Stimulated activated CD4-positive, alpha-beta T cell treated with anti-CD3 and anti-CD28 coated beads, Interleukin-1b, Interleukin-23, amount 100 ng/mL, for 48 hours (primary cell): ENCODE measurements around the gene TMC3.
"Not testable (repeated sequence)": the region's sequence is repeated elsewhere in the genome, so short reads cannot be mapped to it uniquely, and the experiment has no call there.

Source experiments
- DNase-seq: peaks from one replicate; pipeline ENCODE4 v3.0.0-alpha.2; 2020

The TMC3 gene

DNA sequence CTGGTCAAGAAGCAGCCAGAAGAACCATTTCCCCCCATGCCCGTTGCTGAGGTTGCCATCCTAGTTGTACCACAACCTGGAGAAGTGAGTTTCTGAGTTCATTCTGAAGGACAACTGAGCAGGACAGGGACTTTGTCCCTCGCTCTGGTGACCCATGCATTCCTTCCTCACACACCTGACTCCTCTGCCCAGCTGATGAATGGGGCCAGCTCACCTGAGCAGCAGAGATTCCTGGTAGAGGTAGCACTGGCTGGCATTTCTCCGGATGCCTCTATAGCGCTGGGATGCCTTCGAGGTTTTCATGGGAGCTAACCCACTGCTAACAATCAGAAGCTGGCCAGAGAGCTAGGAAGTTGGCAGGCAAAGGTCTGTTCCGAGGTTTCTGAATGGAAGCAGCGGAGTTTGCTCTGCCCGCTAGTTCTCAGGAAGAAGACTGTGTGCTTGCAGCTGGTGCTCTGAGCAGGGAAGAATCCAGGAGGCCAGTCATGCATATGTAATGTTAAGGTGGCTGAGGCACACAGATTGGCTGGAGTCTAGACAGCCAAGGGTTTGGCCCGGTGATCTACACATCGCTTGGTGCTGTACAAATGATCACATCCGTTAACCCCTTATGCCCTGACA is at the start of gene TMC3:
TSS of gene TMC3 (minus strand) at position 439 of the 621 bp plus-strand sequence. CDS start at position 303, 136 bp downstream.
- no peak for DNase-seq

GRCh38 chr15:81421461-81421860 is 47.4 kb upstream of the TMC3 start:
- no peak for DNase-seq

GRCh38 chr15:81419332-81419943 is 45.4 kb upstream of the TMC3 start:
- DNase-seq: no peak

- no peak for DNase-seq
Measured at GRCh38 chr15:81418891-81419290, 44.9 kb upstream of the TMC3 start.

DNA sequence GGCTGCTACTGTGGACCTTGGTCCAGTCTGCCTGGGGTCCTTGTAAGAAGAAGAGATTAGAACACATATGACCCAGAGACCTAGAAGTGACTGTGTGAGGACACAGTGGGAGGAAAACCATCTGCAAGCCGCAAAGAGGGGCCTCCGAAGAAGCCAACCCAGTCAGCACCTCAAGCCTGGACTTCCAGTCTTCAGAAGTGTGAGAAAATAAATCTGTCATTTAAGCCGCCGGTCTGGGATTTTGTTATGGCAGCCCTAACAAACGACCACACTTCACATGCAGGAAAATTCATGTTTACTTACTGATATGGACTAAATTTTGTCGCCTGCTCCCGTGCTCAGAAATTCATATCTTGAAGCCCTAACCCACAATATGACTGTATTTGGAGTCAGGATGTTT is 44.4 kb upstream of the TMC3 start:
- DNase-seq: no peak

DNA sequence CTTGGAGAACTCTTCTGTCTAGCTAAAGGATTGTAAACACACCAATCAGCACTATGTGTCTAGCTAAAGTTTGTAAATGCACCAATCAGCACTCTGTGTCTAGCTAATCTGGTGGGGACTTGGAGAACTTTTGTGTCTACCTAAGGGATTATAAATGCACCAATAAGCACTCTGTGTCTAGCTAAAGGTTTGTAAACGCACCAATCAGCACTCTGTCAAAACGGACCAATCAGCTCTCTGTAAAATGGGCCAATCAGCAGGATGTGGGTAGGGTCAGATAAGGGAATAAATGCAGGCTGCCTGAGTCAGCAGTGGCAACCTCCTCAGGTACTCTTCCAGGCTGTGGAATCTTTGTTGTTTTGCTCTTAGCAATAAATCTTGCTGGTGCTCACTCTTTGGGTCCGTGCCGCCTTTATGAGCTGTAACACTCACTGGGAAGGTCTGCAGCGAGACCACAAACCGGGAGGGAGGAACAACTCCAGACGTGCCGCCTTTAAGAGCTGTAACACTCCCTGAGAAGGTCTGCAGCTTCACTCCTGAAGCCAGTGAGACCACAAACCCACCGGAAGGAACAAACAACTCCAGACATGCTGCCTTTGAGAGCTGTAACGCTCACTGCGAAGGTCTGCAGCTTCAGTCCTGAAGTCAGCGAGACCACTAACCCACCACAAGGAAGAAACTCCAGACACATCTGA is 40.4 kb upstream of the TMC3 start:
- not testable (repeated sequence) for DNase-seq

- DNase-seq: no peak
Measured at GRCh38 chr15:81413851-81414250, 39.8 kb upstream of the TMC3 start.

GRCh38 chr15:81411969-81412633 is 38.1 kb upstream of the TMC3 start:
- no peak for DNase-seq

GRCh38 chr15:81411051-81411450 is 37.0 kb upstream of the TMC3 start:
- no peak for DNase-seq

DNA sequence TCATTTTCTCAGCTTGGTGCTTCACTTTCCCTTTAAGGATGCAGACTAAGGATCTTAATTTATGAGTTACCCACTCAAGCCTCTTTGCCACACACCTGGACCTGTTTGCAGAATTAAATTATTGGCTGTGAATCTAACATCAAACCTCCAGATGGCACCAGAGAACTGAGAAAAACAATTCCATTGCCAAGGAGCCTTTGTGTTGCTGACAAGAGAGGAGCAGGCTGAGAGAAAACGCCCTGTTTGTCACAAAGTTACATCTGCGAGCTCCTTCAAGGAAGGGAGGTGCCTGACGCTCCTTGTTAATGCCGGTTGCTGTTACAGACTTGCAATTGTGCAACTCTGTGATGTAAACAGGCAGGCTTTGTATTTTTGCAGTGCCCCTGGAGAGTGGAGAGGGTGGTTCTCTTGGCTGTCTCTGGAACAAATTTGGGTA is 36.3 kb upstream of the TMC3 start:
- peak; percentile 4 for DNase-seq

- DNase-seq: no peak
Measured at GRCh38 chr15:81407718-81408117, 33.7 kb upstream of the TMC3 start.

- DNase-seq: no peak
Measured at GRCh38 chr15:81407176-81407575, 33.2 kb upstream of the TMC3 start.

DNA sequence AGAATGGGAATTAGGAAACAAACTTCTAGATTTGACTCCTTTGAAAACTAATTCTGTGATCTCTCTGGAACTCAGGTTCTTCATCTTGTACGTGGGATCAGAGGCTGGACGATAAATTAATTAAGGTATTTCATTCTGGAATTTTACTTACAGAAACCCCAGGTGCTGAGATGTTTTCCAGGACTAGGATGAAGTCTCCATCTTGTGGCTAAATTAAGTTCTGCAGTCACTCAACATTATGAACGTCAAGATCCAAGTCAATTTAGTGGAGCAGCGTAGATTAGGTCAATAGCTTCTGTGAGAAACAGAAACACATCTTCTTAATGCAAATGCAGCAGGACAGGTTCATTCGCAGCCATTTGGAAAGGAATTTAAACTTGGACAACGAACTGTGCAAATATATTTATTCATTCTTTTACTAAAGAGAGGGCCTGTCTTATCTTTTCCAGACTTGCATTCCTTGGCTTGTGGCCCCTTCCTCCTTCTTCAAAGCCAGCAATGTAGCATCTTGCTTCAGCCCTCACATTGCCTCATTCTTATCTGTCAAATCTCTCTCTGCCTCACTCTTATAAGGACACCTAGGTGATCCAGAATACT is 26.7 kb upstream of the TMC3 start:
- no peak for DNase-seq

- DNase-seq: no peak
Measured at GRCh38 chr15:81398910-81399551, 25.0 kb upstream of the TMC3 start.

DNA sequence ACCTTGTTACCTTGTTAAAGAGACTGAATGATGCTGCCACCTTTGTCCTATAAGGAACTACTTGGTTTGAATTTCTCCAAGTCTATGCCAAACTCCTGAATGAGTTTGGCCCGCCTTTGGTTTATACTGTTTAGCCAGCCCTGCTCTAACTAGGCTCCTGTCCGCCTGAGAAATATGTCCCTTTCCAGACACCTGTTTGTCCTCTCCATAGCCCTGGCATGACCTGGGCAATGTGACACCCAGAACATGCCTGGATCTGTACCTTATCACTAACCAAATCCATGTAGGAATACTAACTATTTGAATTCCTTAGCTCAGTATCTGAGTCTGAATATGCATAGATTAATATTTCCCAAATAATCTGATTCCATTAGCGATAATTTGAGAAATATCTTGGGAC is 24.4 kb upstream of the TMC3 start:
- no peak for DNase-seq

GRCh38 chr15:81394603-81395002 is 20.6 kb upstream of the TMC3 start:
- no peak for DNase-seq

- DNase-seq: no peak
Measured at GRCh38 chr15:81391657-81392056, 17.6 kb upstream of the TMC3 start.

DNA sequence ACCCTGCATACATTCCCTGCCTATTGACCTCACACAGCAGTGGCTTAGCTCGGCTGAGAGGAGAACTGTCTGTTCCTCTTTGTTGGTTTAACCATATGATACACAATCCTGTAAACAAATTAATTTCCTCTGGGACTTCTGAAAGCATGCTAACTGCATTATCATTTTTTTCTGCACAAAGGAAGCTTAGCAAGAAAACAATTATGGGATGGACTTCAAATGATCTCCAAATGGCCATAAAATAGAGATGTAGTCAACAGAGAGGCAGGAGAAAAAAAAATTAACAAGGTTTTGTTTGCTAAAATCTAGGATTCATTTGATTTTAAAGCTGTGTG is 14.4 kb upstream of the TMC3 start:
- no peak for DNase-seq

GRCh38 chr15:81387621-81388435 is 13.8 kb upstream of the TMC3 start:
- DNase-seq: no peak

DNA sequence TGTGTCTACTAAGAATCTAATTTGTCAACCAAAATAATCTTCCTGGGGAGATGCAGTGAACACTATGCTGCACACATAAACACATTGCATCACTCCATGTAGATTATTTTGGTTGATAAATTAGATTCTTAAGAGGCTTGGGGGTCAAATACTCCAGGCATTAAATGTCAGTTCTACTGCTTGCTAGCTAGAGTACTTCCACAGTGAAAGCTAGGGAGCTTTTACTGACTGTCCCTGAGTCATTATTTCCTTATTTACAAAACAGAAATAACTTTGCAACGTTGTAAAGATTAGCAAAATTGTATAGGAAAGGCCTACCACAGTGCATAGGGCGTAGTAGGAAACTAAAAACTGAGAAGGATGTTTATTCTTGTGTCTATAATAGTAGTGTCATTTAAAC is 12.9 kb upstream of the TMC3 start:
- DNase-seq: no peak

GRCh38 chr15:81385721-81386076 is 11.7 kb upstream of the TMC3 start:
- no peak for DNase-seq
